ENCODE data around the gene GRAMD1B.
"Not testable (repeated sequence)": the region's sequence is repeated elsewhere in the genome, so short reads cannot be mapped to it uniquely, and the experiment has no call there.

GRAMD1B gene

DNA sequence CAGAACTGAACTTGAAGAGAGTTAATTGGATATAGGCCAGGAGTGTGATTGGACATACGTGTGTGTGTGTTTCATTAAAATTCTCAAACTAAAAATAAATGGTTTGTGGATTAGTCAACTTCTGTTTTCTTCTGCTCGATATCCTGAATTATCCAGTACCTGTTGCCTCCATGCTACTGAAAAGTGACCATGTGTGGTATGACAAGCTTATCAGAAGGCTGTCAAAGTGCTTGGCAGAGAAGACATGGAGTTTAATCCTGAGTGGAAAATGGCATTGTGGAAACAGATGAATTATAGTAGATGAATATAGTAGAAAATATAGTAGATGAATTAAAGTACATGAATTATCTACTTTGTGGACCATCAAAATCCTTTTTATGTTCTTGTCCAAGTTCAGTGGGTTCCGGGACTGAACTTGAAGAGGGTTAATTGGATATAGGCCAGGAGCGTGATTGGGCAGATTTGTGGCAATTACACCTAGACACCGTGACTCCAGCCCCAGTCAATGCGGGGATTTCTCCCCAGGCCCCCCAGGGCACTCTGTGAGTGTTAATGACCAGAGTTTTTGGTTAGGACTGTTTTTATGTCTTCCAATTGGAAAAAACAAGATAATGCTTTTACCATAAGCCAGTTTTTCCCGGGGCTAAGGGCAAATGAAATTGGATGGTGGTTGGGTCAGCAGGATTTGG, 30.1 kb downstream of the GRAMD1B start:
- no peak for DNase-seq (ENCODE audit: low read depth, low spot score)
- H3K4me3 ChIP-seq (ENCODE audit: low read depth, low read length), result no peak overlapping the region
- TF ChIP-seq, protein P1, sequence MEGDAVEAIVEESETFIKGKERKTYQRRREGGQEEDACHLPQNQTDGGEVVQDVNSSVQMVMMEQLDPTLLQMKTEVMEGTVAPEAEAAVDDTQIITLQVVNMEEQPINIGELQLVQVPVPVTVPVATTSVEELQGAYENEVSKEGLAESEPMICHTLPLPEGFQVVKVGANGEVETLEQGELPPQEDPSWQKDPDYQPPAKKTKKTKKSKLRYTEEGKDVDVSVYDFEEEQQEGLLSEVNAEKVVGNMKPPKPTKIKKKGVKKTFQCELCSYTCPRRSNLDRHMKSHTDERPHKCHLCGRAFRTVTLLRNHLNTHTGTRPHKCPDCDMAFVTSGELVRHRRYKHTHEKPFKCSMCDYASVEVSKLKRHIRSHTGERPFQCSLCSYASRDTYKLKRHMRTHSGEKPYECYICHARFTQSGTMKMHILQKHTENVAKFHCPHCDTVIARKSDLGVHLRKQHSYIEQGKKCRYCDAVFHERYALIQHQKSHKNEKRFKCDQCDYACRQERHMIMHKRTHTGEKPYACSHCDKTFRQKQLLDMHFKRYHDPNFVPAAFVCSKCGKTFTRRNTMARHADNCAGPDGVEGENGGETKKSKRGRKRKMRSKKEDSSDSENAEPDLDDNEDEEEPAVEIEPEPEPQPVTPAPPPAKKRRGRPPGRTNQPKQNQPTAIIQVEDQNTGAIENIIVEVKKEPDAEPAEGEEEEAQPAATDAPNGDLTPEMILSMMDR (IDR thresholded peaks at IDR 0.05; ENCODE audit: low read depth, low read length), result no peak
- in situ Hi-C loops (cut with HindIII; ENCODE audit: low sequenced_read_pairs), result no loop called here

- TF ChIP-seq, protein P1 (IDR thresholded peaks at IDR 0.05; ENCODE audit: low read depth, low read length), result no peak
- in situ Hi-C loops (cut with HindIII; ENCODE audit: low sequenced_read_pairs), result no loop called here
- DNase-seq (ENCODE audit: low read depth, low spot score), result no peak
- no peak overlapping the region for H3K4me3 ChIP-seq (ENCODE audit: low read depth, low read length)
Measured at GRCh38 chr11:123461164-123461563, 31.1 kb downstream of the GRAMD1B start.

GRCh38 chr11:123465667-123466066, 35.6 kb downstream of the GRAMD1B start:
- in situ Hi-C loops (cut with HindIII; ENCODE audit: low sequenced_read_pairs); DNase-seq (ENCODE audit: low read depth, low spot score); H3K4me3 ChIP-seq (ENCODE audit: low read depth, low read length): not testable (repeated sequence)

GRCh38 chr11:123466172-123466571, 36.1 kb downstream of the GRAMD1B start:
- in situ Hi-C loops (cut with HindIII; ENCODE audit: low sequenced_read_pairs); DNase-seq (ENCODE audit: low read depth, low spot score); H3K4me3 ChIP-seq (ENCODE audit: low read depth, low read length): not testable (repeated sequence)

GRCh38 chr11:123469089-123469488, 39.0 kb downstream of the GRAMD1B start:
- no peak for DNase-seq (ENCODE audit: low read depth, low spot score)
- TF ChIP-seq, protein P1 (IDR thresholded peaks at IDR 0.05; ENCODE audit: low read depth, low read length), result no peak
- no peak overlapping the region for H3K4me3 ChIP-seq (ENCODE audit: low read depth, low read length)
- in situ Hi-C loops (cut with HindIII; ENCODE audit: low sequenced_read_pairs), result no loop called here

DNA sequence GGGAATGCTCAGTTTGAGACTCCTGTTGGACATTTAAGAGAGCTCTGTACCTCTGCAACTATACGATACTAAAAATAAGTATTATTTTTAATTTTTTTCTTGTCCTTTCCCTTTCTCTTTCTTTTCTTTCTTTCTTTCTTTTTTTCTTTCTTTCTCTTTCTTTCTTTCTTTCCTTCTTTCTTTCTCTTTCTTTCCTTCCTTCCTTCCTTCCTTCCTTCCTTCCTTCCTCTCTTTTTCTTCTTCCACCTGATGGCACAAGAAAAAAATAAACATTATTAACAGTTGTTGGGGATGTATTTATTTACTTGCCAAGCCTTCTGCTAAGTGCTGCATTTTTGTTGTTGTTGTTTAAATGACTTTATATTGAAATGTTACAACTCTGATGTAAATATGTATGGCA, 39.5 kb downstream of the GRAMD1B start:
- TF ChIP-seq, protein P1 (IDR thresholded peaks at IDR 0.05; ENCODE audit: low read depth, low read length), result no peak
- no peak for DNase-seq (ENCODE audit: low read depth, low spot score)
- no peak overlapping the region for H3K4me3 ChIP-seq (ENCODE audit: low read depth, low read length)
- in situ Hi-C loops (cut with HindIII; ENCODE audit: low sequenced_read_pairs), result no loop called here

GRCh38 chr11:123470842-123471241, 40.8 kb downstream of the GRAMD1B start:
- DNase-seq (ENCODE audit: low read depth, low spot score), result no peak
- in situ Hi-C loops (cut with HindIII; ENCODE audit: low sequenced_read_pairs), result no loop called here
- TF ChIP-seq, protein P1 (IDR thresholded peaks at IDR 0.05; ENCODE audit: low read depth, low read length), result no peak
- H3K4me3 ChIP-seq (ENCODE audit: low read depth, low read length), result no peak overlapping the region
